ENCODE data around the gene ATP6V1G1.

ATP6V1G1 gene

GRCh38 chr9:114613919-114614318 lies 26.4 kb downstream of the ATP6V1G1 start:
- DNase-seq: no peak

GRCh38 chr9:114614373-114614772 lies 26.8 kb downstream of the ATP6V1G1 start:
- DNase-seq: no peak

- DNase-seq: no peak
Observed at GRCh38 chr9:114616684-114617520, 29.3 kb downstream of the ATP6V1G1 start.

- DNase-seq: no peak
Observed at GRCh38 chr9:114619191-114619761, 31.7 kb downstream of the ATP6V1G1 start.

GRCh38 chr9:114621561-114621960 lies 34.0 kb downstream of the ATP6V1G1 start:
- DNase-seq: no peak

- no peak for DNase-seq
Observed at GRCh38 chr9:114621975-114622609, 34.5 kb downstream of the ATP6V1G1 start.

GRCh38 chr9:114624677-114625076 lies 37.1 kb downstream of the ATP6V1G1 start:
- DNase-seq: no peak

- DNase-seq: no peak
Observed at GRCh38 chr9:114626415-114627020, 38.9 kb downstream of the ATP6V1G1 start.

GRCh38 chr9:114627553-114627952 lies 40.0 kb downstream of the ATP6V1G1 start:
- no peak for DNase-seq

- DNase-seq: no peak
Observed at GRCh38 chr9:114629563-114630090, 42.1 kb downstream of the ATP6V1G1 start.

GRCh38 chr9:114631166-114631565 lies 43.6 kb downstream of the ATP6V1G1 start:
- no peak for DNase-seq

- no peak for DNase-seq
Observed at GRCh38 chr9:114633438-114634089, 46.0 kb downstream of the ATP6V1G1 start.

- DNase-seq: no peak
Observed at GRCh38 chr9:114634387-114634786, 46.8 kb downstream of the ATP6V1G1 start.

- DNase-seq: no peak
Observed at GRCh38 chr9:114638404-114638803, 50.8 kb downstream of the ATP6V1G1 start.

- DNase-seq: no peak
Observed at GRCh38 chr9:114641967-114642366, 54.4 kb downstream of the ATP6V1G1 start.

- no peak for DNase-seq
Observed at GRCh38 chr9:114643001-114643400, 55.4 kb downstream of the ATP6V1G1 start.

- no peak for DNase-seq
Observed at GRCh38 chr9:114643896-114644295, 56.3 kb downstream of the ATP6V1G1 start.
